Stimulated activated CD4-positive, alpha-beta T cell treated with anti-CD3 and anti-CD28 coated beads, Interleukin-2, amount 100 ng/mL, for 24 hours (primary cell): ENCODE results near the gene SNAP91.
"Not testable (repeated sequence)": the region's sequence is repeated elsewhere in the genome, so short reads cannot be mapped to it uniquely, and the experiment has no call there.

Experiments
- DNase-seq, 2 donors: peaks; one replicate each; pipeline ENCODE4 v3.0.0-alpha.2; 2020

Gene SNAP91, protein sequence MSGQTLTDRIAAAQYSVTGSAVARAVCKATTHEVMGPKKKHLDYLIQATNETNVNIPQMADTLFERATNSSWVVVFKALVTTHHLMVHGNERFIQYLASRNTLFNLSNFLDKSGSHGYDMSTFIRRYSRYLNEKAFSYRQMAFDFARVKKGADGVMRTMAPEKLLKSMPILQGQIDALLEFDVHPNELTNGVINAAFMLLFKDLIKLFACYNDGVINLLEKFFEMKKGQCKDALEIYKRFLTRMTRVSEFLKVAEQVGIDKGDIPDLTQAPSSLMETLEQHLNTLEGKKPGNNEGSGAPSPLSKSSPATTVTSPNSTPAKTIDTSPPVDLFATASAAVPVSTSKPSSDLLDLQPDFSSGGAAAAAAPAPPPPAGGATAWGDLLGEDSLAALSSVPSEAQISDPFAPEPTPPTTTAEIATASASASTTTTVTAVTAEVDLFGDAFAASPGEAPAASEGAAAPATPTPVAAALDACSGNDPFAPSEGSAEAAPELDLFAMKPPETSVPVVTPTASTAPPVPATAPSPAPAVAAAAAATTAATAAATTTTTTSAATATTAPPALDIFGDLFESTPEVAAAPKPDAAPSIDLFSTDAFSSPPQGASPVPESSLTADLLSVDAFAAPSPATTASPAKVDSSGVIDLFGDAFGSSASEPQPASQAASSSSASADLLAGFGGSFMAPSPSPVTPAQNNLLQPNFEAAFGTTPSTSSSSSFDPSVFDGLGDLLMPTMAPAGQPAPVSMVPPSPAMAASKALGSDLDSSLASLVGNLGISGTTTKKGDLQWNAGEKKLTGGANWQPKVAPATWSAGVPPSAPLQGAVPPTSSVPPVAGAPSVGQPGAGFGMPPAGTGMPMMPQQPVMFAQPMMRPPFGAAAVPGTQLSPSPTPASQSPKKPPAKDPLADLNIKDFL

DNA sequence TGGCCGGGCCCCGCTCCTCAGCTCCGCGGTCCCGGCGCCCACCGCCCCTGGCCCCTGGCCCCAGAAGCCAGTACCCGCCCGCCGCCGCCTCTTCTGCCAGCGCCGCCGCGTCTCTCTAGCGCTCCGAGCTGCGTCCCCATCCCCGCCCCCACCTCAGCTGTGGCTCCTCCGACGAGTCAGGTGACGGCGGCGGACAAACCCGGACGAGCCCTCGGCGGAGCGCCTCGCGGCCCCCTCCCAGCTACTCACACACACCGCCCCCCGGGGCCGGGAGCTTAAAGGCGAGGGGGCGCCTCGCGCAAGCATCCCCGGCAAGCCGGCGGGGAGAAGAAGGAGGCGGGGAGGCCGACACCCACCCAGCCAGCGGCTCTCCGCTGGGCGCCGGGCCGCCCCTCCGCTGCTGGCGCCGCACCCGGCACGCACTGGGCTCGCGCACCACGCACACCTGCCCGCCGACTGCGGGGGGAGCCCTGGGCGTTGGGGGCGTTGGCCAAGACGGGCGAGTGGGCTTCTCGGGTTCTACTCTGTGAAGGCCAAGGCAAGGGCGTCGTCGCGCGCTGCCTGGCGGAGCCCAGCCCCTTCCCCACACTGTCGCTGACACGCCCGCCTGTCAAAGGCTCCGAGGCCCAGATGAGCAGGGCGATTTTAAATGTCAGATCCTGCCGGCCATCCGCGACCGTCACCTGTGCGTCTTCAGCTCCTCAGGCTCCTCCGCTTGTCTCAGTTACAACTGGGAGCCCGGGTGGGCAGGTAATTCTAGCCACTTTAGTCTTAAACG is at the start of gene SNAP91:
TSS of gene SNAP91 (minus strand) at position 132 of the 778 bp plus-strand sequence. CDS start 1,174 bp downstream, outside the sequence.
- DNase-seq = peak in 1 of 2 donors; percentile 22

DNA sequence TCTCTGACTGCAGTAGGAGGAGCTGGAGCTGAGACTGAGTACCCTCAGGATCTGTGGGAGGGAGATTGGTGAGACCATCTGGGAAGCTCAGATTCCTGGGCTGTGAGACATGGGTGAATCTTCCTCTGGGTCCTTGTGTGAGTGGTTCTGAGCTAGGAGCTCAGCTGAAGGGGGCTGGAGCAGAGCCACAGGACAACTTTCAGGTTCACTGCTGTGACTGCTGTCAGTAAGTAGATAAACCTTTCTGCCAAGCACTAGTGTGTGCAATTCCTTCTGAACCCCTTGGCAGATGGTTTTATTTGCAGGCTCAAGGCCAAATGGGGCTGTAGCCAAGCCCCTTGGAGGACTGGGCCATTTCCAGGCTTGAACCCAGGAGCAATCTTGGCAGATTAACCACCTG is 49.6 kb upstream of the SNAP91 start:
- no peak for DNase-seq

DNA sequence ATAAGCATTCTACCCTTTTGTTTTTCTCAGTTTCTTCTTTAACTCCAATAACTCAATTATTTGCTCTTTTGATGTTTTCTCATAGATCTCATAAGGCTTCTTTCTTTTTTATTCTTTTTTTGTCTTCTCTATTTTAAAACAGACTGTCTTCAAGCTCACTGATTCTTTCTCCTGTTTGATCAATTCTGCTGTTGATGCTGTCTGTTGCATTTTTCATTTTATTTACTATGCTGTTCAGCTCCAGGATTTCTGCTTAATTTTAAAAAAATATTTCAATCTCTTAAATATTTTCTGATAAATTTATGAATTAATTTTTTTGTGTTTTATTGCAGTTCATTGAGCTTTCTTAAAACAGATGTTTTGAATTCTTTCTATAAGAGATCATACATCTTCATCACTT is 48.1 kb upstream of the SNAP91 start:
- no peak for DNase-seq

DNA sequence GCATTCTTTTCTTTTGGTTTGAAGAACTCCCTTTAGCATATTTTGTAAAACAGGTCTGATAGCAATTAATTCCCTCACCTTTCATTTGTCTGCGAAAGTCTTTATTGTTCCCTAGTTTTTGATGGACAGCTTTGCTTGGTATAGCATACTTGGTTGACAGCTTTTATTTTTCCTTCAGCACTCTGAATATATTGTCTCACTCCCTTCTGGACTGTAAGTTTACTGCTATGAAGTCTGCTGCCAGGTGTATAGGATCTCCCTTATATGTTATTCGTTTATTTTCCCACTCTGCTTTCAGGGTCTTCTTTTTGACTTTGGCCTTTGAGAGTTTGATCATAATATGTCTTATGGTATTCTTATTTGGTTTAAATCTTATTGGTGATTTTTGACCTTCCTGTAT is 47.7 kb upstream of the SNAP91 start:
- no peak for DNase-seq

DNA sequence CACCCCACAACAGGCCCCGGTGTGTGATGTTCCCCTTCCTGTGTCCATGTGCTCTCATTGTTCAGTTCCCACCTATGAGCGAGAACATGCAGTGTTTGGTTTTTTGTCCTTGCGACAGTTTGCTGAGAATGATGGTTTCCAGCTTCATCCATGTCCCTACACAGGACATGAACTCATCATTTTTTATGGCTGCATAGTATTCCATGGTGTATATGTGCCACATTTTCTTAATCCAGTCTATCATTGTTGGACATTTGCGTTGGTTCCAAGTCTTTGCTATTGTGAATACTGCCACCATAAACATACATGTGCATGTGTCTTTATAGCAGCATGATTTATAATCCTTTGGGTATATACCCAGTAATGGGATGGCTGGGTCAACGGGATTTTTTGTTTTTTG is 43.5 kb upstream of the SNAP91 start:
- DNase-seq = not testable (repeated sequence)

DNA sequence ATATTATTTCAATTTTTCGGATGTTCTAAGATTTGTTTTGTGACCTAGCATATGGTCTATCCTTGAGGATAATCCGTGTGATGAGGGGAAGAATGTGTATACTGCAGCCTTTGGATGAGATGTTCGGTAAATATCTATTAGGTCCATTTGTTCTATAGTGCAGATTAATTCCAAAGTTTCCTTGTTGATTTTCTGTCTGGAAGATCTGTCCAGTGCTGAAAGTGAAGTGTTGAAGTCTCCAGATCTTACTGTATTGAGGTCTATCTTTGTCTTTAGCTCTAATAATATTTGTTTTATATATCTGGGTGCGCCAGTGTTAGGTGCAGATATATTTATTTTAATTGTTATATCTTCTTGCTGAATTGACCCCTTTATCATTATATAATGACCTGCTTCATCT is 32.2 kb upstream of the SNAP91 start:
- no peak for DNase-seq

DNA sequence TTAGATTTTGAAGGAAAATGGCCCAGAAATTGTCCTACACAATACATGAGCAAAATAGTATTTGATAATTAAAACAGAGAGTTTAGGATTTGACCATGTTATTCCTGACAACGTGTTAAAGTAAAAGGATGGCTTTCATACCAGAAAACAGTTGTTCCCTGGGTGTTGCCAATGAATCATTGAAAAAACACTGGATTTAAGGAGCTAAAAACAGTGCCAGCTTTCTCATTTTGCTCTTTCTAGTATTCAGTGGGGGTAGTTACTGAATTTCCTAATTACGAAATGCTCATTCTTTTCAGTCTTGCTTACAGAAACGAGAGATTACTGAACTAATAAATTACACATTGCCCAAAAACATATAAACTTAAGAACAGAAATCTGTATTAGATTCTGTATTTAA is 26.6 kb upstream of the SNAP91 start:
- DNase-seq = no peak

DNA sequence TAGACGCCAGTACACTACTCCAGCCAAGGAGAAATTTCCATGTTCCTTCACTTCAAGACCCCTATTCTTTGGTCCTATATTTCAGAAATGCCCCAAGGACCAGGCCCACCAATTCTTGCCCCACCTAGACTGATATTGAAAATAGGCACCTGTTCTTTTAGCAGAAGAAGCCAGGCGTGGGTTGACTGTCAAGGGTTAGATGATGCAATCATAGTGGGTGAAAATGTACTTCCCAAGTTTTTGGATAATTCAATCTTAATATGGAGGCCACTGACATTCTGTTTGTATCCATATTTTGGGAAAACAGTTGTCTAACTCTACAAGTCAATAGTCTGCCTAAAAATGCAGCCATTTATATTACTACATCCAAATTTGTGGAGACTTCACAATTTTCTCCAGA is 21.0 kb upstream of the SNAP91 start:
- no peak for DNase-seq

DNA sequence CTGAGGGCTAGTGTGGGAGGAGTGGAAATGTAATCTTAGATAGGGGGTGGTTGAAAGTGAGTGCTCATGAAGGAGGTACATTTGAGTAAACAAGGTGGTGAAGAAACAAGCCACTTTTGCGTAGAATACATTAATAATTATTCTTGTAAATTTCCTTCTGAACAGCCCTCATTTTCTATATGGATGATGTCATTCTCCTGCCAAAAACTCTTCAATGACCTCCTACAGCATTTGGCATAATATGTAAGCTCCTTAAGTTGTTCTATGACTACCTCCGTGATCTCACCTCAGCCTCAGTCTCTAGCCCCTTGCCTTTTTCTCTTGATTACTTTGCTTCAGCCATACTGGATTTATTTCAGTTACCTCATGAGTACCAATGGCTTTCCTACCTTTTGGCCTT is 14.0 kb upstream of the SNAP91 start:
- no peak for DNase-seq

DNA sequence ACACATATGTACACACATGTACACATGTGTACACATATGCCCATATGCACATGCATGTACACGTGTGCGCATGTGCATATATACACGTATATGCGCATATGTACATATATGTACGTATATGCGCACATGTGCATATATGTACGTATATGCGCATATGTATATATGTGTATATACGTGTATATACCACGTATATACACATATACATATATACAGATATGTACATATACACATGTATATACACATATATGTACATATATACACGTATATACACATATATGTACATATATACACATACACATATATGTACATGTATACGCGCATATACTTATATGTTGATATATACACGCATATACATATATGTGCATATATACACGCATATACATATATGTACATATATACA is 8.9 kb upstream of the SNAP91 start:
- no peak for DNase-seq

DNA sequence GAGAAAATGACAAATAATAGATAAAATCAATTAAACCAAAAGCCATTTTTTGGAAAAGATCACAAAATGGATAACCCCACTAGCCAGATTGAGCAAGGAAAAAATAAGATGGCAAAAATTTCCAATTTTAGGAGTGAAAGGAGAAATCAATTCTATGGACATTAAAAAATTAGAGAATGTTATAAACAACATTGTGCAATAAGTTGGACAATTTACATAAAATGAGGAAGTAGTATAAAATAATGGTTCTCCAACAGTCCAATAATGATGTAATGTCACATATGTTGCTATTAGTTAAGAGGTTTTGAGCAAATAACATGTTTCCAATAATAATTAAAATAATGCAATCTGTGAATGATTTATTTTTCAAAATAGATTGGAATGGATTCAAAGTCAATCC is 3.1 kb upstream of the SNAP91 start:
- DNase-seq = no peak

DNA sequence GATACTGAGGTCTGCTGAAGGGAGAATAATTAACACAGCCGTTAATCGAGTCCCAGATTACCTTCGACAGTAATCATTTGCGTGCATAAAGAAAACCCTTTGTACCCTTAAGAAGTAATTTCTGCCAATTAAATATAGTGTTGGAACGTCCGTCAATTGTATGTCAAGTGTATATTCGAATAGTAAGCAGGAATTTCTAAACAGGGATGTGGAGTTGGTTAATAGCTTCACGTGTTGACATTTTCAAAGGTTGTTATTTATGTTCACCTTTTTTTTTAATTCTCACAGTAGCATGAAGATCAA is 798 bp upstream of the SNAP91 start:
- no peak for DNase-seq

DNA sequence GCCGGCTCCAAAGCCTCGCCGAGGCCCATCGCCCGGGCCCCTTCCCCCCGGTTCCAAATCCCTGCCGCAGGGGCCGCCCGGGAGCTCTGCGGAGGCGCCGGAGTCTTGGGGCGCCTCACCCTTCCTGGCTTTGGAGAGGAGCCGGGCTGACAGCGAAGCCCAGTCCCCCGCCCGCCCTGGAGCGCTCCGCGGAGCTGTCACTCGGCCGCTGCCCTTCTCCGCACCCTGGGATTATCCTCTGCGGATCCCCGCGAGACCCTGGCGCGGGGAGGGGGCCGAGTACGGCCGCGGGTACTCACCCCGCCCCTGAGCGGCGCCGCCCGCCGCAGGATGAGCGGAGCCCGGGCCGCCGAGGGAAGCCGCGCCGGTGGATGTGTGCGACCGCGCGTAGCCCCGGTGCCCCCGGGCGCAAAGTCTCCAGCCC is 343 bp downstream of the SNAP91 start:
- DNase-seq = peak in 1 of 2 donors; percentile 1

DNA sequence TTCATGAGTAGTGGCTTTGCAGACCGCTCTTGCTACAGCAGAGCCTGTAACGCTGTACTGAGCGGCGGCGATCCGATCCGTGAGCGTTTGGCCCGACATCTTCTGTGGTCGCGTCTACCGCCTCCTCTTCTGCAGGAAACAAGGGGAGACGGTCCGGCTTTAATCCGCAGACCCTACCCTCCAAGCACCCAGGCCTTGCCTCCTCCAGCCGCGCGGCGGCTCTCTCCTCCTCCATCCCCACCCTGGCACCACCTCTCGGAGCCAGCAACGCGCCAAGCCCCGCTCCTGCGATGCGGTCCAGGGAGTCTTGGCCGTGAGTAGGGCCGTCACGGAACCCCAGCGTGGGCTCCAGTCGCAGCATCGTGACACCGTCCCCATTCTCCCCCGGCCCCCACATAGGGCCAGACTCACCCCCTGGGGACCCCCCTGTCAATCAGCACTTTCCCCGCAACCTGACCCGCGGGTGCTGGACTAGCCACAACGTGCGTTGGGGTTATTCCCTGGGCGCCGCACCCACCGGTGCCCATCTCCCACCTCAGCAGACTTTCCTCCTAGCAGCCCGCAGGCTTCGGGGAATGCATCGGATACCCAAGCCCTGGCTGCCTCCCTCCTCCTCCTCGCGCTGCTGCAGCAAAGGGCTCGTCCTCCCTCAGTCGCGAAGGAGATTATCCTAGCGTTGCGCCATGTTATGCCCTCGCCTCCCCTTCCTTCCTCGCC is 914 bp downstream of the SNAP91 start:
- peak in 1 of 2 donors; percentile 2 for DNase-seq

DNA sequence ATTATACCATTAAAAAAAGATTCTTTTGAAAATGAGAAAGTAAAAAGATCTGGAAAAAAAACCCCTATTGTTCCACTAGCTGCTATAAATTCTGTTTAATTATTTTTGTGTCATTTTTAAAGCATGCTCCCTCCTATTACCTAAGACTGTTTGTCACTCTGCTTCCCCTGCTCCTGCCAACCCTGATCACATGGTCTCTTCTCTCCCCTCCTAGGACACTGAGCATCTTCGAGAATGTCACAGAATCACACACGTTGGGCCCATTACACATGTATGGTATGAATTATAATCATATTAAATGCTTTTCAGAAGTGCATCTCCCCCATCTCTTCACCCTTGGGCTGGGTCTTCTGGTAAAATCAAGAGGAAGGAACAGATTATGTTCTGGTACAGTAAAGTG is 6.2 kb downstream of the SNAP91 start:
- no peak for DNase-seq

DNA sequence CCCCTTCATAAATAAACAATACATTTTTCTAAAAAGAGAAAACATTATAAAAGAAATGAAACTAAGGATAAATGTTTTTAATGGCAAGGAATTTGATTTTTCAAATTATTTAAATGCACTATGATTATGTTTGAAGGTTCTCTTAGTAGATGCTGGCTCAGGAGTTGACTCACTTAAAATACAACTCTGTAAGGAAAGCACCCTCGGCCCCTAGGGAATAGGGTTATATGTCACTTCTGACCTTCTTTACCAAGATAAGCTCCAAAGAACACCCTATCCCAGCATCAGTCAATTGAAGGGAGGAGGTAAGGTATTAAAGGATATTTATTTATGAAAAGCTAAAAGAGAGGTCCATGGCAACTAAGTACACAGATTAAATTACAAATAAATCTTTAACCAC is 6.8 kb downstream of the SNAP91 start:
- no peak for DNase-seq

DNA sequence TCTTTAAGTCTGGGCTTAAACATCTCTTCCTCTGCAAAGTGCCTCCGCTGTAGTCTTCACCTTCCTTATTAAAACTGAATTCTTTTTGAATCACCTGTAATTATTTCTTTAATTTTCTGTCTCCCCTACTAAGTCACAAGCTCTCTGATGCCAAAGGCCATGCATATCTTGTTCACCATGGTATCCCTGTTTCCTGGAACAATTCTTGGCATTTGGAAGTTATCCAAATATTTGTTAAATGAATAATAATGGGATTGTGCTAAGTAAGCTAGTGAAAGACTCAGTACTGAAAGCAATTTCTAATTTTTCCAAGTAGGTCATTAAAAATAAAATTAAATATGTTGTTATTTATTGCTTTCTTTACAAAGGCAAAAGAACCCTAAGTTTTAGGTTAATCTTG is 12.2 kb downstream of the SNAP91 start:
- no peak for DNase-seq

DNA sequence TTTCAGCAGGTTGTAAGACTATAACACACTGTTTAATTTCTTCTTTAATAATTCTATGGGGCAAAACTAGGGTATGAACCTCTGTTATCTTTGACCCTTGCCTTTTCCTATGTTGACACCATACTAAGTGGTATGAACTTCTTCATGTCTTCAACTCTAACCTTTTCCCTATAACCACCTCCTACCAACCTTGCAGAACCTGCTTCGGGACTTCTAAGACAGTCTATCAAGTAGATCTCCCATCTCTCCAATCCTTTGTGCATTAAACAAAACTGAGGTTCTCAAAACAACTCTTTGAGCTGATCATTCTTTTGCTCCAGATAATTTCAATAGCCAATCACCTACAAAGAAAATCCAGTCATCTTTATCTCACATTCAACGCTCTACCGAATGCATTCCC is 23.4 kb downstream of the SNAP91 start:
- DNase-seq = no peak

DNA sequence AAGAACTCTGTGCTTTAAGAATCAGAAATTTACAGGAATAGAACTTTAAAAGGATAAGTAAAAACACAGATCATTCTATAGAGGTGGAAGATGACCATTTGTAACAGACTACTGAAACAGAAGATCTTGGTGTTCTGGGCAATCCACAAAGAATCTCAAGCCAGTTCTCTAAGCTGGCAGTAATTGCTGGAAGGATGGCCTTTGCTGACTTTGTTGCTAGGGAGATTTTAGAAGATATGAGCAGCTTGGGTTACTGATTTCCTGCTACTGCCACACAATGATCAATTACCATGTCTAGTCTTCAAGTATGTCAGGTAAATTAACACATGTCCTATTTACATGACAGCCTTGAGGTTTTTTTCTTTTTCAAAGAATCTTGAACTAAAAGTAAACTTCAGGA is 31.1 kb downstream of the SNAP91 start:
- DNase-seq = no peak

DNA sequence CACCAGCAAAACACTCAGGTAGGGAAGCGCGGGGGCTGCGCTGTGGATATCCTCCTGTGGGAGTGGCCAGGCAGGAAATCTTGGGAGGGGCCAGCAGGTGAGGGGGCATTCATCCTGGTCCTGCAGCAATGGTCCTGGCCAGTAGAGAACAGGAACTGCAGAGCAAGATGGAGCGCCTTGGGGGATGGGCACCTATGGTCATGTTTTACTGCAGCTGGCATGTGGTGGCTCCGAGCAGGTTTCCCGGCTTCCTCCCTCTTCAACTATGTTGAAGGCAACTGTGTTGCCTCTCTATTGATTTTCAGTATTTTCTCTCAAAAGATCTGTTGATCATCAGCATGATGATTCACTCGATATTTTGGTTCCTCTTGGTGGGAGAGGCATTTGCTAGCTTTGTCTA is 70.9 kb downstream of the SNAP91 start:
- DNase-seq = no peak

DNA sequence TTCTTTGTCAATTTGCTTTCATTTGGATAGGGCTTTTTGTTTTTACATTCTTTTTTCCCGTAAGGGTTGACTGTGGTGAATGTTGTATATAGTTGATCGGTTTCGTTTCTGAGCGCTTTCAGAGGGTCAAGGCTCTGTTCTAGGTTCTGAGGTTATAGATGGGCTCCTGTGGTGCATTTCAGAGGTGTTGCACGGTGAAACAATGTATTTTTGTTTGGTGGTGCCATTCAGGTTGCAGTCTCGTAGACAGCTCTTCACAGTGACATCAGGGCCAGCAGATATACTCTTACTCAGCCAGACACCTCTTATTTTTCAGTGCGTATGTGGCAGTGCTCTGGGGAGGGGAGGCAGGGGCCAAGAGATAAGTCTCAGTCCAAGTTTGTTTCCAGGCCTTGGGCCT is 72.1 kb downstream of the SNAP91 start:
- no peak for DNase-seq

DNA sequence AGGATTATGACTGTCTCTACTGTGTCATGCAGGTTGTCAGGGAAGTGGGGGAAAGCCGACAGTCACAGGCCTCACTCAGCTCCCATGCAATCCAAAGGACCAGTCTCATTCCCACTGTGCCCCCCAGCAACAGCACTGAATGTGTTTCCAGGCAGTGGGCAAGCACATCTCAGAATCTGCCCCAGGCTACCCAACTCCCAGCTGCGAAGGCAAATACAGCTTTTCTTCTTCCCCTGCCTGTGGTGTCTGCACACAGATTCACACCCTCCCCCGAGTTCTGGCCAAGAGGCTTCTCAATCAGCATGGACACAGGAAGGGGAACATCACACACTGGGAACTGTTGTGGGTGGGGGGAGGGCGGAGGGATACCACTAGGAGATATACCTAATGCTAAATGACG is 75.3 kb downstream of the SNAP91 start:
- DNase-seq = no peak

DNA sequence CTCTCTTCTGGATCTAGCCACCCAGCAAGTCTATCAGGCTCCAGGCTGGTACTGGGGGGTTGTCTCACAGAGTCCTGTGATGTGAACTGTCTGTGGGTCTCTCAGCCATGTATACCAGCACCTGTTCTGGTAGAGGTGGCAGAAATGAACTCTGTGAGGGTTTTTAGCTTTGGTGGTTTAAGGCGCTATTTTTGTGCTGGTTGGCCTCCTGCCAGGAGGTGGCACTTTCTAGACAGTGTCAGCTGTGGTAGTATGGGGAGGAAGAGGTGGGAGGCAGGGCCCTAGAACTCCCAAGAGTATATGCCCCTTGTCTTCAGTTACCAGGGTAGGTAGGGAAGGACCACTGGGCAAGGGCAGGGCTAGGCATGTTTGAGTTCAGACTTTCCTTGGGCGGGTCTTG is 75.8 kb downstream of the SNAP91 start:
- DNase-seq = no peak
